Activated B cell treated with CpG ODN at 0.5 μM for 24 hours (primary cell): ENCODE data around the gene STUB1. TPM values are rescaled to one million over a fixed set of nuclear protein-coding genes. Genes with fewer than 3 reads are reported as not detected.

ENCODE experiments used
- ATAC-seq: fragments of 200-7000 bp; cut with Tn5 transposase; one replicate; pipeline ENCODE4 v1.10.0; 2021; ENCODE audit warnings: low read depth, mild to moderate bottlenecking, moderate library complexity
- CTCF ChIA-PET: fragments of 350-600 bp; sonication (Branson Sonifier 250); formaldehyde crosslinking; loops from one replicate; lab custom pipeline; 2021; ENCODE audit warnings: antibody characterized with exemption; lab: Charles Lee
- POLR2A ChIA-PET: fragments of 350-600 bp; sonication (Branson Sonifier 250); formaldehyde crosslinking; loops from one replicate; lab custom pipeline; 2021; ENCODE audit warnings: antibody characterized with exemption; lab: Charles Lee
- DNase-seq: peaks from one replicate; pipeline ENCODE4 v3.0.0; 2022
- H3K27ac Mint-ChIP-seq: one replicate; pipeline ENCODE4 v1.8.0; 2020; ENCODE audit warnings: mixed read lengths
- H3K27me3 Mint-ChIP-seq: one replicate; pipeline ENCODE4 v1.8.0; 2021; ENCODE audit warnings: mixed read lengths
- H3K36me3 Mint-ChIP-seq: one replicate; pipeline ENCODE4 v1.8.0; 2021; ENCODE audit warnings: low read depth, mixed read lengths
- H3K4me1 Mint-ChIP-seq: one replicate; pipeline ENCODE4 v1.8.0; 2021; ENCODE audit warnings: mixed read lengths
- H3K4me3 Mint-ChIP-seq: one replicate; pipeline ENCODE4 v1.8.0; 2020; ENCODE audit warnings: mild to moderate bottlenecking, mixed read lengths
- H3K9me3 Mint-ChIP-seq: one replicate; pipeline ENCODE4 v1.8.0; 2020; ENCODE audit warnings: mixed read lengths
- intact Hi-C: fragments of 100-400 bp; cut with micrococcal nuclease; formaldehyde crosslinking; loops from one replicate; pipeline ENCODE4 v1.15.1; 2024
- total RNA-seq: library from RNA; stranded (reverse); gene quantifications from 2 replicates; pipeline ENCODE4 v1.2.3, GENCODE V29; 2022
- TF ChIP-seq, protein P1 (sequence below): fragments of 200-600 bp; IDR thresholded peaks from one replicate; pipeline ENCODE4 v1.8.0; 2022; ENCODE audit warnings: antibody characterized with exemption, mild to moderate bottlenecking

The STUB1 gene
- total RNA-seq, 1 donor from 2014 or later = 81.2 TPM

DNA sequence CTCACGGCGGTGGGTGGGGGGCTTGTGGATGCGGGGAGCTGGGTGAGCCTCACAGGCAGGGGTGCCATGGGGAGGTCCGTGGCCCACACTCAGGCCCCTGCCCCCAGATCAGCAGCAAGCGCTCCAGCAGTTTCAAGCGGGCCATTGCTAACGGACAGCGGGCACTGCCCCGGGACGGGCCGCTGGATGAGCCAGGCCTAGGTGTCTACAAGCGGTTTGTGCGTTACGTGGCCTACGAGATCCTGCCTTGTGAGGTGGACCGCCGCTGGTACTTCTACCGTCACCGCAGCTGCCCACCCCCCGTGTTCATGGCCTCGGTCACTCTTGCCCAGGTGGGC is 3.7 kb upstream of the STUB1 start:
- ChIA-PET POLR2A (interaction anchor here (0.6 to 2.4 kb wide), 4 partner anchors 9 to 130 kb away, joined by 3 to 12 read pairs (median 4); partner anchors contain the start of genes RHOT2 and WDR24), CTCF (no interaction called here)
- peaks cover 22% of the 10 kb centered on the region for H3K4me1 Mint-ChIP-seq

DNA sequence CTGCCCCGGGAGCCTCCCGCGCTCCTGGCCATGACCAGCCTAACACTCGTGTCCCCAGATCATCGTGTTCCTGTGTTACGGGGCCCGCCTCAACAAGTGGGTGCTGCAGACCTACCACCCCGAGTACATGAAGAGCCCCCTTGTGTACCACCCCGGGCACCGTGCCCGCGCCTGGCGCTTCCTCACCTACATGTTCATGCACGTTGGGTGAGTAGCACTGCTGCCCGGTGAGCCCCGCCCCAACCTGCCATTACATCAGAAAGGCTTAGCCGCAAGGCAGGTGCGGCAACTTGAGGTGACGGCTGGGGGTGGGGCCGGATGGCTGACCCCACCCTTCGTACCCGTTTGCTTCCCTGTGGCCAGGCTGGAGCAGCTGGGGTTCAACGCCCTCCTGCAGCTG is 3.3 kb upstream of the STUB1 start:
- intact Hi-C loops = no loop called here
- Mint-ChIP-seq H3K27ac (no peak overlapping the region), H3K9me3 (no peaks in the 10 kb centered on the region), H3K4me1 (peaks cover 26% of the 10 kb centered on the region), H3K36me3 (peaks cover 25% of the 10 kb centered on the region), H3K4me3 (no peak overlapping the region), H3K27me3 (peaks cover 9% of the 10 kb centered on the region)
- POLR2A ChIA-PET = interaction anchor here (1.1 to 2.4 kb wide), 2 partner anchors 9 to 13 kb away, joined by 4 to 12 read pairs; partner anchors contain the start of genes RHOT2 and WDR24
- TF ChIP-seq, protein P1, sequence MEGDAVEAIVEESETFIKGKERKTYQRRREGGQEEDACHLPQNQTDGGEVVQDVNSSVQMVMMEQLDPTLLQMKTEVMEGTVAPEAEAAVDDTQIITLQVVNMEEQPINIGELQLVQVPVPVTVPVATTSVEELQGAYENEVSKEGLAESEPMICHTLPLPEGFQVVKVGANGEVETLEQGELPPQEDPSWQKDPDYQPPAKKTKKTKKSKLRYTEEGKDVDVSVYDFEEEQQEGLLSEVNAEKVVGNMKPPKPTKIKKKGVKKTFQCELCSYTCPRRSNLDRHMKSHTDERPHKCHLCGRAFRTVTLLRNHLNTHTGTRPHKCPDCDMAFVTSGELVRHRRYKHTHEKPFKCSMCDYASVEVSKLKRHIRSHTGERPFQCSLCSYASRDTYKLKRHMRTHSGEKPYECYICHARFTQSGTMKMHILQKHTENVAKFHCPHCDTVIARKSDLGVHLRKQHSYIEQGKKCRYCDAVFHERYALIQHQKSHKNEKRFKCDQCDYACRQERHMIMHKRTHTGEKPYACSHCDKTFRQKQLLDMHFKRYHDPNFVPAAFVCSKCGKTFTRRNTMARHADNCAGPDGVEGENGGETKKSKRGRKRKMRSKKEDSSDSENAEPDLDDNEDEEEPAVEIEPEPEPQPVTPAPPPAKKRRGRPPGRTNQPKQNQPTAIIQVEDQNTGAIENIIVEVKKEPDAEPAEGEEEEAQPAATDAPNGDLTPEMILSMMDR = no peak
- ATAC-seq (no peak), DNase-seq (no peak)
- CTCF ChIA-PET = no interaction called here

More for the DNA sequence above, 3.7 kb upstream of the STUB1 start:
- ATAC-seq (no peak), DNase-seq (no peak)
- intact Hi-C loops = no loop called here
- Mint-ChIP-seq H3K27ac (no peak overlapping the region), H3K9me3 (no peaks in the 10 kb centered on the region), H3K4me3 (no peak overlapping the region), H3K36me3 (peaks cover 25% of the 10 kb centered on the region), H3K27me3 (peaks cover 9% of the 10 kb centered on the region)
- TF ChIP-seq, protein P1 = no peak

- Mint-ChIP-seq H3K4me1 (peaks cover 32% of the 10 kb centered on the region), H3K4me3 (no peak overlapping the region), H3K9me3 (no peaks in the 10 kb centered on the region), H3K27me3 (peaks cover 9% of the 10 kb centered on the region), H3K36me3 (peaks cover 27% of the 10 kb centered on the region), H3K27ac (no peak overlapping the region)
- TF ChIP-seq, protein P1 = no peak
- no peak for ATAC-seq
- ChIA-PET CTCF (interaction anchor here (1.2 kb wide), 1 partner anchor 10 kb away, joined by 3 read pairs; the partner anchor contains the start of gene RHOT2), POLR2A (no interaction called here)
- no peak for DNase-seq
- intact Hi-C loops = loop anchor here (2.0 kb wide), 1 partner anchor 17 kb away; no protein-coding TSS in a partner anchor
Observed at GRCh38 chr16:677316-678190, 2.7 kb upstream of the STUB1 start.

GRCh38 chr16:678209-678857 is 1.9 kb upstream of the STUB1 start:
- TF ChIP-seq, protein P1 = no peak
- peaks cover 25% of the 10 kb centered on the region for H3K36me3 Mint-ChIP-seq
- no peak overlapping the region for H3K27ac Mint-ChIP-seq
- ChIA-PET CTCF (interaction anchor here (1.2 kb wide), 1 partner anchor 11 kb away, joined by 3 read pairs; the partner anchor contains the start of gene RHOT2), POLR2A (interaction anchor here (3.9 to 4.5 kb wide), 2 partner anchors 9 to 12 kb away, joined by 31 to 41 read pairs; partner anchors contain the start of genes RHOT2 and WDR24)
- intact Hi-C loops = loop anchor here (2.0 kb wide), 1 partner anchor 18 kb away; no protein-coding TSS in a partner anchor
- no peak for DNase-seq
- no peak for ATAC-seq
- no peaks in the 10 kb centered on the region for H3K9me3 Mint-ChIP-seq
- peaks cover 39% of the 10 kb centered on the region for H3K4me1 Mint-ChIP-seq
- peaks cover 9% of the 10 kb centered on the region for H3K27me3 Mint-ChIP-seq
- H3K4me3 Mint-ChIP-seq = no peak overlapping the region
